Cardiac muscle cell (in vitro differentiated cells and primary cell): Measurements from ENCODE around the gene KCNJ11. TPM values are rescaled to one million over a fixed set of nuclear protein-coding genes. Genes with fewer than 3 reads are reported as not detected.

ENCODE experiments used
- DNase-seq, 2 donors: peaks; one replicate each; pipeline versions ENCODE4 v3.0.0 to v3.0.0-alpha.2; 2010 to 2017; ENCODE audit warnings: low read depth in 1 of 2, low spot score in 1 of 2
- H3K27ac ChIP-seq: fragments of 200-600 bp; sonication (generic); 2 replicates; pipeline ENCODE4 v1.5.1; 2016
- H3K27me3 ChIP-seq: fragments of 200-600 bp; sonication (generic); 2 replicates; pipeline ENCODE4 v1.6.0; 2016; ENCODE audit warnings: control low read depth
- H3K36me3 ChIP-seq: fragments of 200-600 bp; sonication (generic); 2 replicates; pipeline ENCODE4 v1.5.1; 2016; ENCODE audit warnings: control low read depth
- H3K4me1 ChIP-seq: fragments of 200-600 bp; sonication (generic); 2 replicates; pipeline ENCODE4 v1.8.1; 2017; ENCODE audit warnings: low read depth, mild to moderate bottlenecking, mixed run types
- H3K4me3 ChIP-seq: fragments of 200-600 bp; sonication (generic); 2 replicates; pipeline ENCODE4 v1.5.1; 2016; ENCODE audit warnings: mild to moderate bottlenecking
- H3K9me3 ChIP-seq: fragments of 200-600 bp; sonication (generic); 2 replicates; pipeline ENCODE4 v1.5.1; 2017; ENCODE audit warnings: low read depth, mild to moderate bottlenecking, control low read depth
- polyA plus RNA-seq: library from polyadenylated mRNA; unstranded; fragments of >200 nt; fragmentation: Nextera tagmentation; extraction: Ambion mirVana; gene quantifications from 2 replicates; pipeline ENCODE4 v1.2.1, GENCODE V29; 2016
- total RNA-seq: library from RNA; depleted of rRNA; stranded (reverse); fragments of >200 nt; gene quantifications from 2 replicates; pipeline ENCODE4 v1.2.3, GENCODE V29; 2016
- TF ChIP-seq, protein P1 (sequence below): IDR thresholded peaks from 2 replicates; pipeline ENCODE4 v1.5.1; 2012; ENCODE audit warnings: low read depth, mild to moderate bottlenecking, low read length

Gene KCNJ11
- total and polyA plus RNA-seq, 2 experiments from 2014 or later = 4.7 to 17.0 TPM

DNA sequence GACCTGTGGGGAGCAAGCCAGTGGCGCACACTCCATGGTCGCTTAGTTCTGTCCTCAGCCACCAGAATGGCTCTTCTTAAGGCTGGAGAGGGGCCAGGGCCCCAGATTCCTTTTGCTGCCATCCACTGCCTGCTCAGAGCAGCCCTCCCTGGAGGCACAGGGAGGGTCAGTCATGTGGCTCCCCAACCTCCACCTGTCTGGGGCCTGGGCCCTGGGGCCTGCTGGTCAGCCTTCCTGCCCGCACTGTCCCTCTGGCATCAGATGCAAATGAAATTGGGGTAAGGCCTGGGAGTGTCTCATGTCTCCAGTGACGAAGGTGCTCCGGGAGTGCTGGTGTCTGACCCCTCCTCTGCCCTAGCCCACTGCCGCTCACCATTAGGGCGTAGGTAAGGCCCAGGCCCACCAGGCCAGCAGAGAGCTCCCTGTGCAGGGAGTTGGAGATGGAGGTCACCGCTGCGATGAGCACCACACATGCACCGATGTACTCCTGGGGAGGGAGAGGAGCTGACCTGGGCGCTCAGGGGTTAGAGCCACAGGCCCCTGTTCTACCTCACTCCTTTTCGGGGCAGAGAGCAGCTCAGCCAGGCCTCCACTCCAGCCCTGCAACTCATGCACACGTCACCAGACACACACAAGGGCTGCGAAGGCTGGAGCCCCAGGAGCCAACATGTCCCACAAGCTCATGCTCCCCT is 9.0 kb upstream of the KCNJ11 start:
- TF ChIP-seq, protein P1, sequence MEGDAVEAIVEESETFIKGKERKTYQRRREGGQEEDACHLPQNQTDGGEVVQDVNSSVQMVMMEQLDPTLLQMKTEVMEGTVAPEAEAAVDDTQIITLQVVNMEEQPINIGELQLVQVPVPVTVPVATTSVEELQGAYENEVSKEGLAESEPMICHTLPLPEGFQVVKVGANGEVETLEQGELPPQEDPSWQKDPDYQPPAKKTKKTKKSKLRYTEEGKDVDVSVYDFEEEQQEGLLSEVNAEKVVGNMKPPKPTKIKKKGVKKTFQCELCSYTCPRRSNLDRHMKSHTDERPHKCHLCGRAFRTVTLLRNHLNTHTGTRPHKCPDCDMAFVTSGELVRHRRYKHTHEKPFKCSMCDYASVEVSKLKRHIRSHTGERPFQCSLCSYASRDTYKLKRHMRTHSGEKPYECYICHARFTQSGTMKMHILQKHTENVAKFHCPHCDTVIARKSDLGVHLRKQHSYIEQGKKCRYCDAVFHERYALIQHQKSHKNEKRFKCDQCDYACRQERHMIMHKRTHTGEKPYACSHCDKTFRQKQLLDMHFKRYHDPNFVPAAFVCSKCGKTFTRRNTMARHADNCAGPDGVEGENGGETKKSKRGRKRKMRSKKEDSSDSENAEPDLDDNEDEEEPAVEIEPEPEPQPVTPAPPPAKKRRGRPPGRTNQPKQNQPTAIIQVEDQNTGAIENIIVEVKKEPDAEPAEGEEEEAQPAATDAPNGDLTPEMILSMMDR = no peak
- no peak overlapping the region for H3K27ac ChIP-seq
- no peaks in the 10 kb centered on the region for H3K4me1 ChIP-seq
- no peaks in the 10 kb centered on the region for H3K27me3 ChIP-seq
- H3K9me3 ChIP-seq = no peaks in the 10 kb centered on the region
- H3K36me3 ChIP-seq = no peaks in the 10 kb centered on the region
- DNase-seq = no peak
- H3K4me3 ChIP-seq = no peak overlapping the region

DNA sequence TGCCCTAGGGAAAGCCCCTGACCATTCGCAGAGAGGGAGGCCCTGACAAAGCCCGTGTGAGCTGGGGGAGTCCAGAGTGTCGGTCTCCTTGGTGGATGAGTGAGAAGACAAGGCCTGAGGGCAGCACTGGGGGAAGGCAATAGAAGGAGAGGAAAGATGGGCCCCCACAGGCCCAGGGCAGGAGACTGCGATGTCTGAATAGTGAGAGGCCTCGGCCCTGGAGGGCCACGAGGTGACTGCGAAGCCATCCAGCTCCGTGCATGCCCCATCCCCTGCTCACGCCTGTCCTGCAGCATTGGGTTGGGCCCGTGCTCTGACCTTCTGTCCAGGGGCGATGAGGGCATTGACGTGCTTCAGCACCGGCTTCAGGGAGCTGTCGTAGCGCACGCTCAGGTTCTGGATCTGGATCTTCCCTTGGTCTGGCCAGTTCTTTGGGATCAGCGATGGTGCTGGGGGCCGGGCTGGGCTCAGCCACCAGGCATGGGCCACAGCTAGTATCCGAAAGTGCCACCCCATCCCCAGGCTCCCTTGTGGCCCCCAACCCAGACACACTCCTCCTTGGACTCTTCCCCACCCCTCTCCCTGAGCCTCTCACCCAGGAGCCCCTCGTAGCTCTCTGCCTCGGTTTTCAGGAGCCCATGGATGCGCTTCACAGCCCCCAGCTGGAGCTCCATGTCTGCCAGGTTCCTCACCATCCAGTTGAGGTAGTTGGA is 8.3 kb upstream of the KCNJ11 start:
- Histone ChIP-seq H3K27ac (no peak overlapping the region), H3K9me3 (no peaks in the 10 kb centered on the region), H3K27me3 (no peaks in the 10 kb centered on the region), H3K4me1 (no peaks in the 10 kb centered on the region), H3K36me3 (no peaks in the 10 kb centered on the region), H3K4me3 (no peak overlapping the region)
- no peak for DNase-seq
- TF ChIP-seq, protein P1 = no peak

DNA sequence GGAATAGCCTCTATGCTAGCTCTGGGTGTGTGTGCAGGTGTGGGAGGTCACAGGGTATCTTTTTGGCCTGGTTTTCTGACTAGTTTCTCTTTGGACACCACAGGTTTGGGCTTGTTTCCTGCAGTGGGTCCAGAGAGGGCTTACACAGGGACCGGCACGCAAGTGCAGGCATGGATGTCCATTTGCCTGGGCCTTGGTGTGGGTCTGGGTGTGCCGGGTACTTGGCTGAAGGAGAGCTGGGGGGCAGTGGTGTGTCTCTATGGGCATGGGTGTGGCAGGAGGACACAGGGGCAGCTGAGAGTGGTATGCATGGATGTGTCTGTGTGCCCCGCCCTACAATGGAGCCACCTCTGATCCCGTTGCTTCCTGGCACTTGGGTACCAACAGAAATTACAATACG is 7.5 kb upstream of the KCNJ11 start:
- Histone ChIP-seq H3K9me3 (no peaks in the 10 kb centered on the region), H3K36me3 (no peaks in the 10 kb centered on the region), H3K4me1 (no peaks in the 10 kb centered on the region), H3K27me3 (no peaks in the 10 kb centered on the region), H3K27ac (no peak overlapping the region), H3K4me3 (no peak overlapping the region)
- no peak for DNase-seq
- TF ChIP-seq, protein P1 = no peak

DNA sequence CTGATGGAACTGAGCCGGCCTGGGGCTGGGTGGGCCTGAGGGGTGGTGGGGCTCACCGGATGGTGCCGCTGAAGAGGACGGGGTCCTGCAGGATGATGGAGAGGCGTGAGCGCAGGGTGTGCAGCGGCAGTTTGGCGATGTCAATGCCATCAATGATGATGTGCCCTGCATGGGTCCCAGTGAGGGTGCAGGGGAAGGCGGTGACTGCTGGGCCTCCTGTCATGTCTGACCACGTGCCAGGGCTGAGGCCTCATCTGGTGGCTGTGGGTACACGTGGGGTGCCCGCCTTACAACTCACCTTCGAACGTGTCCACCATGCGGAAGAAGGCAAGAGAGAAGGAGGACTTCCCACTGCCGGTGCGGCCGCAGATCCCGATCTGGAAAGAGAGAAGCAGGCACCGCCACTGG is 7.1 kb upstream of the KCNJ11 start:
- no peak for DNase-seq
- Histone ChIP-seq H3K27me3 (no peaks in the 10 kb centered on the region), H3K9me3 (no peaks in the 10 kb centered on the region), H3K4me3 (no peak overlapping the region), H3K27ac (no peak overlapping the region), H3K4me1 (no peaks in the 10 kb centered on the region), H3K36me3 (no peaks in the 10 kb centered on the region)
- TF ChIP-seq, protein P1 = no peak

DNA sequence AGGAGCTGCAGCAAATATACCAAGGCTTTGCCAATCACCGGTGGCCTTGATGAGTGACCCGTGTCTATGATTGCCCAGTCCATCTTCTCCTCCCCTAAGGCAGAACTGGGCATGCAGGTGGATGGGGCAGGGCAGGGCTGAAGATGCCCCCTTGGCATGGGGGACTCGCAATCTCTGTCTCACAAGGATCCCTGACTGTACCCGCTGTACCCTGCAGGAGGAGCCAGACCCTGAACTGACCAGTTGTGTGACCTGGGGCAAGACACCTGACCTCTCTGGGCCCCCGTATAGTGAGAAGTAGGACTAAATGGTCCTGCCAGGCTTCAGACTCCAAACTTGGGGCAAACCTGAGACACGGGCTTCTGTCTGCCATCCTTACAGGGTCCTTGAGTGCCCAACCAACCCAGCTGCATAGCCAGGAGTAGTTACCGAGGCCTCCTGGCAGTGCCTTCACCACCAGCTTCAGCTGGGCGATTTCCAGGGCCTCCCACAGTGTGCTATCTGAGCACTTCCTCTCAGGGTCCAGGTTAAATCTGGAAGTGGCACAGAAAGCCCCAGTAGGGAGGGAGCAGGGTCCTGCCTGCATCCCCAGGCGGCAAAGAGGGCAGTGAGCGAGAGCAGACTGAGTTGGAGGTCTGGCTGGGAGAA is 6.4 kb upstream of the KCNJ11 start:
- Histone ChIP-seq H3K9me3 (no peaks in the 10 kb centered on the region), H3K36me3 (no peaks in the 10 kb centered on the region)
- TF ChIP-seq, protein P1 = no peak

More for the DNA sequence above, 6.4 kb upstream of the KCNJ11 start:
- DNase-seq = no peak
- H3K4me1 ChIP-seq = no peaks in the 10 kb centered on the region
- no peak overlapping the region for H3K27ac ChIP-seq
- H3K4me3 ChIP-seq = no peak overlapping the region
- no peaks in the 10 kb centered on the region for H3K27me3 ChIP-seq
